Loucy (cell line): ENCODE measurements around the gene GATA1.

Source experiments
- H2AFZ ChIP-seq: fragments of 200-600 bp; sonication (generic); 2 replicates; pipeline ENCODE4 v1.6.0; 2016; ENCODE audit warnings: antibody characterized with exemption, mild to moderate bottlenecking, low read length, moderate library complexity
- H3F3A ChIP-seq: fragments of 200-600 bp; 2 replicates; pipeline ENCODE4 v1.6.0; 2016; ENCODE audit warnings: antibody characterized with exemption, low read depth, mild to moderate bottlenecking
- H3K27me3 ChIP-seq: fragments of 200-600 bp; sonication (generic); 2 replicates; pipeline ENCODE4 v1.6.1; 2014; ENCODE audit warnings: low read length, mild to moderate bottlenecking; ENCODE audit not compliant: insufficient read depth, poor library complexity, severe bottlenecking
- H3K36me3 ChIP-seq: fragments of 200-600 bp; sonication (generic); 2 replicates; pipeline ENCODE4 v1.6.1; 2016; ENCODE audit warnings: low read length; ENCODE audit not compliant: insufficient read depth
- H3K4me1 ChIP-seq: fragments of 200-600 bp; sonication (generic); 2 replicates; pipeline ENCODE4 v1.5.1; 2014; ENCODE audit warnings: low read length, mild to moderate bottlenecking; ENCODE audit not compliant: insufficient read depth, poor library complexity, severe bottlenecking
- H3K4me2 ChIP-seq: fragments of 200-600 bp; sonication (generic); 2 replicates; pipeline ENCODE4 v1.6.0; 2014; ENCODE audit warnings: antibody characterized with exemption, low read length, low read depth, mild to moderate bottlenecking; ENCODE audit not compliant: poor library complexity, severe bottlenecking
- H3K4me3 ChIP-seq: fragments of 200-600 bp; sonication (generic); 2 replicates; pipeline ENCODE4 v1.5.1; 2014; ENCODE audit warnings: low read length, mild to moderate bottlenecking, mixed read lengths; ENCODE audit not compliant: poor library complexity, severe bottlenecking
- H3K79me2 ChIP-seq: fragments of 200-600 bp; sonication (generic); 2 replicates; pipeline ENCODE4 v1.6.1; 2014; ENCODE audit warnings: low read length; ENCODE audit not compliant: insufficient read depth
- H3K9ac ChIP-seq: fragments of 200-600 bp; sonication (generic); 2 replicates; pipeline ENCODE4 v1.6.0; 2014; ENCODE audit warnings: mild to moderate bottlenecking, low read depth, low read length, moderate library complexity; ENCODE audit not compliant: poor library complexity, severe bottlenecking
- H3K9me2 ChIP-seq: fragments of 200-600 bp; sonication (generic); replicated peaks from 2 replicates; pipeline ENCODE4 v1.6.1; 2016; ENCODE audit warnings: low read depth, low read length, mixed read lengths
- H3K9me3 ChIP-seq: fragments of 200-600 bp; sonication (generic); 2 replicates; pipeline ENCODE4 v1.6.1; 2014; ENCODE audit warnings: mild to moderate bottlenecking, antibody characterized with exemption, low read length, low read depth; ENCODE audit not compliant: insufficient read depth
- H4K20me1 ChIP-seq: fragments of 200-600 bp; sonication (generic); 2 replicates; pipeline ENCODE4 v1.6.0; 2014; ENCODE audit warnings: antibody characterized with exemption, low read length, mild to moderate bottlenecking; ENCODE audit not compliant: insufficient read depth, poor library complexity, severe bottlenecking
- EZH2phosphoT487 ChIP-seq: fragments of 200-600 bp; IDR thresholded peaks from 2 replicates; pipeline ENCODE4 v1.6.1; 2018; ENCODE audit warnings: antibody characterized with exemption, mild to moderate bottlenecking, moderate library complexity, borderline replicate concordance
- TF ChIP-seq, protein P1 (sequence below): fragments of 200-600 bp; sonication (generic); conservative IDR thresholded peaks from 2 replicates; pipeline ENCODE4 v1.5.1; 2014; ENCODE audit warnings: mild to moderate bottlenecking, antibody characterized with exemption, low read length

GATA1 gene

DNA sequence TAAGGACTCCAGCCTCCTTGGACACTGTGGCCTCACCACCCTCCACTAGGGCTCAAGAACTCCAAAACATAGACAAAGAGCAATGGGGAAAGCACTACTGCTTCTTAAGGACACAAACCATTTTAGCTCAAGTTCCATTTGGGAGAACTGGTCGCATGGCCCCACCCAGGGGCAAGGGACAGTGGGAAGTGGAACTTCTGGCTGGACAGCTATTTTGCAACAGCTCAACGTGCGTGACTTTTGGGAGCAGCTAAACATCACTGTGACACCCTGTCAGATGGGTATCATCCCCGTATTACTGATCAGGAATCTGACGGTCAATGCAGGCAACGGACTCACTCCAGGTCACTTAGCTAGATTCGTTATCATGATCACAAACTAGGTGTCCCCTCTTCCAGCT lies 33.9 kb upstream of the GATA1 start:
- H3K36me3 ChIP-seq, result no peaks in the 10 kb centered on the region
- H3K9ac ChIP-seq, result no peak overlapping the region
- no peaks in the 10 kb centered on the region for H3K27me3 ChIP-seq

DNA sequence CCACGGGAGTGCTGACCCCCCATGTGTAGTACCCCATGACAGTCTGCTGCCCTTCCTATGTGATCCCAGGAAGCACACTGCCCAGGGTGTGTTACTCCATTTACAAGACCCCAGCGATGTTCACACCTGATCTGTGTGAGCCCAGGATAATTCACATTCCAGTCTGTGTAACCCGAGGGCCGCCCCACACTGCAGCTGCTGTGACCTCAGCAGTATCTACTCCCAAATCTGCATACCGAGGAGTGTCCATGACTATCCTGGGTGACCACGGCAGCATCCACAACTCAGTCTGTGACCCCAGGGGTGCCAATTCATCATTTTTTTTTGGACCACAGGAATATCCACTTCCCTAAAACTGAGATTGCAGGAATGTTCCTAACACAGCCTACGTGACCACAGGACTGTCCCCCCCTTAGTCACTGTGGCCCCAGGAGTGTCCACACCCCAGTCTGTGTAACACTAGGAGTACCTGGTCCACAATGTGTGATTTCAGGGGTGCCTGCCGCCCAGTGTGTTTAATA lies 32.6 kb upstream of the GATA1 start:
- TF ChIP-seq EZH2phosphoT487, result no peak
- Histone ChIP-seq H3K79me2 (no peaks in the 10 kb centered on the region), H3K9ac (no peak overlapping the region), H3K27me3 (no peaks in the 10 kb centered on the region), H3K36me3 (no peaks in the 10 kb centered on the region), H3K4me3 (no peak overlapping the region), H3K9me3 (no peaks in the 10 kb centered on the region), H3K9me2 (no peaks in the 10 kb centered on the region), H3K4me1 (no peaks in the 10 kb centered on the region), H3F3A (no peaks in the 10 kb centered on the region), H2AFZ (no peak overlapping the region), H3K4me2 (no peak overlapping the region), H4K20me1 (no peaks in the 10 kb centered on the region)

More for the DNA sequence above, 33.9 kb upstream of the GATA1 start:
- TF ChIP-seq EZH2phosphoT487, result no peak
- Histone ChIP-seq H3K9me2 (no peaks in the 10 kb centered on the region), H3K4me3 (no peak overlapping the region), H3F3A (no peaks in the 10 kb centered on the region), H2AFZ (no peak overlapping the region), H3K79me2 (no peaks in the 10 kb centered on the region), H3K9me3 (no peaks in the 10 kb centered on the region), H3K4me2 (no peak overlapping the region), H3K4me1 (no peaks in the 10 kb centered on the region), H4K20me1 (no peaks in the 10 kb centered on the region)

DNA sequence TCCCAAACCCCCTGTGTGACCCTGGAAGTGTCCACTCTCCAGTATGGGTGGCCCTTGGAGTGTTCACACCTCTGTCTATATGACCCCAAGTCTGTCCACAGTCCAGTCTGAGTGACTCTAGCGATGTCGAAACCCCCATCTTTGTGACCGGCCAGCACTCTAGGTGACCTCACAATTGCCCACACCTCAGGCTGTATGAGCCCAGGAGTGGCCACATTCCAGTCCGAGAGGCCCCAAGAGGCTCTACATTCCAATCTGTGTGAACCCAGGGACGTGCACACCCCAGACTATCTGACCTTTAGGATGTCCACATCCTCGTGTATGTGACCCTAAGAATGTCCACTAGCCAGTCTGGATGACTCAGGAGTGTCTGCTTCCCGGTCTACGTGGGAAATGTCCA lies 32.2 kb upstream of the GATA1 start:
- Histone ChIP-seq H3K9me2 (no peaks in the 10 kb centered on the region), H4K20me1 (no peaks in the 10 kb centered on the region), H3K4me1 (no peaks in the 10 kb centered on the region), H3K9ac (no peak overlapping the region), H3K36me3 (no peaks in the 10 kb centered on the region), H3K27me3 (no peaks in the 10 kb centered on the region), H3K4me3 (no peak overlapping the region), H3K79me2 (no peaks in the 10 kb centered on the region), H2AFZ (no peak overlapping the region), H3K9me3 (no peaks in the 10 kb centered on the region), H3K4me2 (no peak overlapping the region), H3F3A (no peaks in the 10 kb centered on the region)
- TF ChIP-seq, protein P1, sequence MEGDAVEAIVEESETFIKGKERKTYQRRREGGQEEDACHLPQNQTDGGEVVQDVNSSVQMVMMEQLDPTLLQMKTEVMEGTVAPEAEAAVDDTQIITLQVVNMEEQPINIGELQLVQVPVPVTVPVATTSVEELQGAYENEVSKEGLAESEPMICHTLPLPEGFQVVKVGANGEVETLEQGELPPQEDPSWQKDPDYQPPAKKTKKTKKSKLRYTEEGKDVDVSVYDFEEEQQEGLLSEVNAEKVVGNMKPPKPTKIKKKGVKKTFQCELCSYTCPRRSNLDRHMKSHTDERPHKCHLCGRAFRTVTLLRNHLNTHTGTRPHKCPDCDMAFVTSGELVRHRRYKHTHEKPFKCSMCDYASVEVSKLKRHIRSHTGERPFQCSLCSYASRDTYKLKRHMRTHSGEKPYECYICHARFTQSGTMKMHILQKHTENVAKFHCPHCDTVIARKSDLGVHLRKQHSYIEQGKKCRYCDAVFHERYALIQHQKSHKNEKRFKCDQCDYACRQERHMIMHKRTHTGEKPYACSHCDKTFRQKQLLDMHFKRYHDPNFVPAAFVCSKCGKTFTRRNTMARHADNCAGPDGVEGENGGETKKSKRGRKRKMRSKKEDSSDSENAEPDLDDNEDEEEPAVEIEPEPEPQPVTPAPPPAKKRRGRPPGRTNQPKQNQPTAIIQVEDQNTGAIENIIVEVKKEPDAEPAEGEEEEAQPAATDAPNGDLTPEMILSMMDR, result no peak
- no peak for TF ChIP-seq EZH2phosphoT487

DNA sequence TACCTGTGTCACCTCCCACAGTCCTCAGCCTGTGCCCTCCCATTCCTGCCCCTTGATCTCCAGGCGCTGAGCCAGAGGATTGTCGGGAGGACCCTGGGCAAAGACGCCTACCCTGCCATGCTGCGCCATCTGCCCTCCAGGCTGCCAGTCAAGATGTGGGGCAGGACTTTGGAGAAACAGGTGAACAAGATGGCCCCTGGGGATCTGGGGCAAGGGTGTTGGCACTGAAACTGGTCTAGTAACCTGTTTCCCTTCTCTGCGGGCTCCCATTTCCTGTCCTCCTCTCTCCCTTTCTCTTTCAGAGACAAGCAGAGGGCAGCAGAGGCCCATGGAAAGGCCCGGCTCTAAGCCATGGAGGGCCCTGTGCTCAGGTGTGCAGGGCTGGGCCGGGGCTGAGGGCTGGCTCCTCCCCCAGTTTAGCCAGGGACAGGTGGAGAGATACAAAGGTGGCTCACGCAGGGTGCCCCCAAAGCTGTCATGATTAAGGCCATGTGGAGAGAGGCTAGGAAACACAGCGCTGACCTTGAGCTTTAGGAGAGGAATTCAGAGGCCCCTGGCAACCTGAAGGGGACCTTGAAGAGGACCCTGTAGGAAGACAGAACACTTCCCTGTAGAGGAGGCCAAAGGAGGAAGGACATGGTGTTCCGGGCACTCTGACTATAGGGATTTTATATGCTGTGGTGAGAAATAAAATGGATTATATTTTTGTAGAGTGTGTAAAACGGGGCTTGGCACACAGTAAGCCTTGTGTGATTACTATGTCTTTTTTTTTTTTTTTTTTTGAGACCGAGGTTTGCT lies 24.5 kb upstream of the GATA1 start, which contains the start of gene GLOD5:
GLOD5 (plus strand) TSS at position 74 of the 798 bp plus-strand sequence; CDS start at position 118, 44 bp downstream.
- no peak within 1 kb of the TSS for H3K4me2 ChIP-seq
- H3K36me3 ChIP-seq, result no peaks in the 10 kb centered on the region
- H3K4me3 ChIP-seq, result no peak within 1 kb of the TSS
- no peaks in the 10 kb centered on the region for H3F3A ChIP-seq
- no peak for TF ChIP-seq EZH2phosphoT487
- TF ChIP-seq, protein P1, result no peak; the same call in 1 of the 2 replicates
- no peaks in the 10 kb centered on the region for H3K27me3 ChIP-seq
- no peaks in the 10 kb centered on the region for H3K4me1 ChIP-seq
- no peaks in the 10 kb centered on the region for H4K20me1 ChIP-seq
- no peaks in the 10 kb centered on the region for H3K79me2 ChIP-seq
- H2AFZ ChIP-seq, result 0 out of 2 replicates have a peak within 1 kb of the TSS, but pooled peaks have one; percentile 60
- H3K9ac ChIP-seq, result no peak within 1 kb of the TSS
- no peaks in the 10 kb centered on the region for H3K9me2 ChIP-seq
- H3K9me3 ChIP-seq, result no peaks in the 10 kb centered on the region
